AML-193 (cell line): ENCODE data around the gene SCN1B.
"Not testable (repeated sequence)": the region's sequence is repeated elsewhere in the genome, so short reads cannot be mapped to it uniquely, and the experiment has no call there.

ENCODE experiments used
- DNase-seq, 2 experiments: peaks; one replicate each; lab custom pipeline; 2025; lab: John Stamatoyannopoulos, UW

The SCN1B gene

DNA sequence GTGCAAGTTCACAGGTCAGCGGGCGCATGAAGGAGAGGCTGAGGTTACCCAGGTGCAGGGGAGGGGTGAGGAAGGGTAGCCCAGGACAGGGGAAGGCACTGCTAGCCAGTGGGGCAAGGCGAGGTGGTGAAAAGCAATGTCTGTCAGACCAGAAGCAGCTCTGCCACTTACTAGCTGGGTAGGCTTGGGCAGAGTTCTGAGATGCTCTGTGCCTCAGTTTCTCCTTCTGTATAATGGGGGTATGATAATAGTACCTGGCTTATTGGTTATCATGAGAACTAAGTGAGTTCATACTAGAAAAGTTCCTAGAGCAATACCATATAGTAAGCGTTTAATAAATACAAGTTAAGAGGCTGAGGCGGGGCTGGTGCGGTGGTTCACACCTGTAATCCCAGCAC lies 14.3 kb upstream of the SCN1B start:
- no peak for DNase-seq

DNA sequence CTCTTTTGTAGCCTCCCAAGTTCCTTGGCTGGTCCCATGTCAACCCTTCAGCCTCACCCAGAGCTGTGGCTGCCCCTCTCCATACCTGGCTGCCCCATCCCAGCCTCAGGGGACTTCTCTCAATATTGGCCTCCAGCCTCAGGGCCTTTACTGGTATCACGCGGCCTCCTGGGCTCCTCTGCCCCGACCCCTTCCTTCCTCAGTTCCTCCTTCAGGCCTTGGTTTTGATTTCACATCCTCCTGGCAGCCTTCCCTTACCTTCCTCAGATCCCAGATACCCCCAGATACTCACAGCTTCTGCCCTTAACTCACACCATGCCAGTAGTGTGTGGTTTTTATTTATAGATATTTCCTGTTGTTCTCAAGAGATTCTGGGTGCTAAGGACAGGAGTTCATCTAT lies 12.8 kb upstream of the SCN1B start:
- no peak for DNase-seq

DNA sequence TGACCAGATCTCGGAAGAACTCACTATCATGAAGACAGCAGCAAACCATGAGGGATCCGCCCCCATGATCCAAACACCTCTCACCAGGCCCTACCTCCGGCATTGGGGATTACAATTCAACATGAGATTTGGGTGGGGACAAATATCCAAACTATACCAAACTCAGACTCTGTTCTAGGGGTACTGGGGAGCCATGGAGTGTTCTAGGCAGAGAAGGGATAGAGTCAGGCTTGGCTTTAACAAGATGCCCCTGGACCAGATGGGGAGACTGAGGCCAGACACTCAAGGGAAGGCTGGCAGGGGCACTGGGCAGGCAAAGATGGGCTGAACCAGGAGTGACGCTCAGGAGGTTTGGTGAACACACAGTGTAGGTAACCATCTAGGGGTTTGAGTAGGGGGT lies 11.9 kb upstream of the SCN1B start:
- DNase-seq: no peak

DNA sequence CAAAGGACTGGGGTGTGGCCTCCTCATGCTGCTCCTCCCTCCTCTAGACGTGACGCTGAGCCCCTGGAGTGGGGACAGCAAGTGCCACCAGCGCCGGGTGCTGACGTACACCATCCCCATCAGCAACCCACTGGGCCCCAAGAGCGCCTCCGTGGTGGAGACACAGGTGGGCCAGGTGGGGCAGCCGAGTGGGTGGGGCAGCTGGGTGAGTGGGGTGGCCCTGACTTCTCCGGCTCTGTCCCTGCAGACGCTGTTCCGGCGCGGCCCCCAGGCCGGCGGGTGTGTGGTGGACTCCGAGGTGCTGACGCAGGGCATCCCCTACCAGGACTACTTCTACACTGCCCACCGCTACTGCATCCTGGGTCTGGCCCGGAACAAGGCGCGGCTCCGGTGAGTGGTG lies 11.1 kb upstream of the SCN1B start:
- DNase-seq: no peak

DNA sequence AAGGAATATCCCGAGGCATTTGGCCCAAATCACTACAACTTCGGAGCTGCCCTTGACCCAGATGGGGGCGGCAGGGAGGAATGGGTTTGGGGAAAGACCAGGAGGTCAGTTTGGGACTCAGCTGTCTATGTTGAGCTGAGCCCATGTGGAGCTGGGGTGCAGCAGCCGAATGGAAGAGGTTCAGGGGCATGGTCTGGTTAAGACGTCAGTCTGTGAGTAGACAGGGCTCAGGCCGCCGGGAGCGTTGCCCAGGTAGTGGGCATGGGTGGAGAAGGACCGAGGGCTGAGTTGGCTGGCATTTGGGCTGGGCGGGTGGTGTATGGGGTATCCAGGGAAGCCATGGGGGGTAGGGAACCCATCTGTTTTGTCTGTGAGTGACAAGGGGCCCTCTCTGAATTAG lies 9.3 kb upstream of the SCN1B start:
- no peak for DNase-seq

DNA sequence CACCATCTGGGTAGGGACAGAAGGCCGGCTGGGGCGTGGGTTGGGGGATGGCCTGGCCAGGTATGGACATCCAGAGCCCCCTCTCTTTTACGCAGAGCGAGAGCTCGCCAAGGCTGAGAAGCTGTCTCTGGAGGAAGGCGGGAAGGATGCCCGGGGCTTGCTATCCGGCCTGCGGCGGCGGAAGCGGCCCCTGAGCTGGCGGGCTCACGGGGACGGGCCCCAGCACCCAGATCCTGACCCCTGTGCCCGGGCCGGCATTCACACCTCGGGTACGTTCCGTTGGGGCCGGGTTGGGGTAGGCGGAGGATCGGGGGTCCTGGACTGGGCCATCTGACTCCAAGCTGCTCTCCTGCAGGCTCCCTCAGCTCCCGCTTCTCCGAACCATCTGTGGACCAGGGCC lies 8.7 kb upstream of the SCN1B start:
- DNase-seq: no peak

DNA sequence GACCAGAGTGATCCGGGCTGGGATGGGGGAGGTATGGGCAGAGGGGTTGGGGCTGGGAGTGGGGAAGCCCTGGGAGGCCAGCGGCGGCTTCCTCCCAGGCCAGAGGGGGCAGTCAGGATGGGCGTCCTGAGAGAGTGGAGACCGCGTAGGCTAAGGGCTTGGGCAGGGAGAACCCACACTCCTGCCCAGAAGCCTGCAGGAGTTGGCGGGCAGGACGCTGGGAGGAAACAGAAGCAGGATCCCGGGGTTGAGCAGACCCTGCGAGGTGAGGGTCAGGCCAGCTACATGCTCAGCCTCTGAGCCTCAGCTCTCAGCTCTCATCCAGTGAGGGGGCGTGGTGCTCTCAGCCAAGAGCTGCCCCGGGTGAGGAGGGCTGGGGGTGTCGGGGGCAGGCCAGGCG lies 7.8 kb upstream of the SCN1B start:
- DNase-seq: no peak

DNA sequence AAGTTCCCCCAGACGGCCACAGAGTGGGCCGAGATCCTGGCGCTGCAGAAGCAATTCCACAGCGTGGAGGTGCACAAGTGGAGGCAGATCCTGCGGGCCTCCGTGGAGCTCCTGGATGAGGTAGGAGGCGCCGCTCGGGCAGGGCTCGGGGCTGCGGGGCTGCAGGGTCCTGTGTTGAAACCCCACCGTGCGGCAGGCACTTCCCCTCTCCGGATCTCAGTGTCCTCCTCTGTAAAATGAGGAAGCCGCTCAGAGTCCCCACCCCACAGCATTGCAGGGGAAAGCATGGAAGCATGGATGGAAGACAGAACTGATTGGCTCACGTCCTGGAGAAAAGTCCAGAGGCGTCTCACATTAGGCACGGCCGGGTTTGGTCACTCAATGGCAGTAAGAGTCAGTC lies 6.8 kb upstream of the SCN1B start:
- DNase-seq: no peak

DNA sequence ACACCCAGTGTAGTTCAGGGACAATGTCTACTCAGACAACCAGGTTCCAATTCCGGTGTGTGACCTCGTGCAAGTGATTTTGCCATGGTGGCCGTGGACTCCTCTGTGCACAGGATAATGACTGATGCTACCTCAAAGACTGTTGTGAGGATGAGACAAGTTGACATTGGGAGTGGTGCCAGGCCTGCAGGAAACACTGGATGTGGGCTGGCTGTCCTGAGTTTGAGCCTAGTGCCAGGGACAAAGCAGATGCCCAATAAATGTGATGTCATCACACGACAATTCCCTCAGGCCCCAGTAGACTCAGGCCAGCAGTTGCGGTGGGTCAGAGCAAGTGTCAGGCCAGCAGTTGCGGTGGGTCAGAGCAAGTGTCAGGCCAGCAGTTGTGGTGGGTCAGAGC lies 6.2 kb upstream of the SCN1B start:
- DNase-seq: no peak

DNA sequence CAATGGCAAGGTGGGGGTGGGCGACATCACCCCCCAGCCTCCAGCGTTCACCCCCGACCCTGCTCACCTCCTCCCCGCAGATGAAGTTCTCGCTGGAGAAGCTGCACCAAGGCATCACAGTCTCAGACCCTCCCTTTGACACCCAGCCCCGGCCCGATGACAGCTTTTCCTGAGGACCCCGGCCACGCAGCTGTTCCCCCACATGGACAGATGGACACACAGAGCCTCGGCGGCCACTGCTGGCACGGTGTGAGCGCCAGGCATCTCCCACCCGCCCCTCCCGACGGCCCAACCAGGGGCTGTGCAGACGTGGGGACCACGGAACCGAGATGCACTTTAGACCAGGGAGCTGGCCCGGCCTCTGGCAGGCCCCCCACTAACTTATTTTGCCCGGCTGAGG lies 4.3 kb upstream of the SCN1B start:
- DNase-seq: no peak

DNA sequence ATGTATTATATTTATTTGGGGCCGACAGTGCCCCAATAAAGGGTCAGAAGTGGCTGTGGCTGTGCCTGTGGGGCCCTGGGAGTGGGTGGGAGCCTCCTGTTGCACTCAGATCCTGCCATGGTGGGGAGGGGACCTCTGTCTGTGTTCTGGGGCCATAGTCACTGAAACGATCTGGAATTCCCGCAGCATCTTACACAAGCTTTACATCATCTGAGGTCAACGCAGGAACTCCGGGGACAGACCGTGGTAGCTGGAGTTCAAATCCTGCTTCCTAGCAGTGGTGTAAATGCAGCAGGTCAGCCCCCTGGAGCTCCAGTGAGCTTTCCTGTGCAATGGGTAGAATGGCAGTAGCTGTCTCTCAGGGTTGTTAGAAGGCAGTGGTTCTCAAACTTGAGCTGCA lies 3.9 kb upstream of the SCN1B start:
- no peak for DNase-seq

DNA sequence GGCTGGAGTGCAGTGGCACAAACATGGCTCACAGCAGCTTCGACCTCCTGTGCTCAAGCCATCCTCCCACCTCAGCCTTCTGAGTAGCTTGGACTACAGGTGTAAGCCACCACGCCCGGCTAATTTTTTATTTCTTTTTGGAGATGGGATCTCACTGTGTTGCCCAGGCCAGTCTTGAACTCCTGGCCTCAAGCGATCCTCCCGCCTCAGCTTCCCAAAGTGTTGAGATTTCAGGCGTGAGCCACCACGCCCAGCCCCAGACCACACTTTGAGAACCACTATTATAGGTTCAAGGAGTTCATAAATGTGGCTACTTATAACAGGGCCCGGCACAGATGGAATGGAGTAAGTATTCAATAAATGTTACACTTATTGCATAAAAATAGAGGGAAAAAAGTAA lies 3.3 kb upstream of the SCN1B start:
- DNase-seq: no peak

DNA sequence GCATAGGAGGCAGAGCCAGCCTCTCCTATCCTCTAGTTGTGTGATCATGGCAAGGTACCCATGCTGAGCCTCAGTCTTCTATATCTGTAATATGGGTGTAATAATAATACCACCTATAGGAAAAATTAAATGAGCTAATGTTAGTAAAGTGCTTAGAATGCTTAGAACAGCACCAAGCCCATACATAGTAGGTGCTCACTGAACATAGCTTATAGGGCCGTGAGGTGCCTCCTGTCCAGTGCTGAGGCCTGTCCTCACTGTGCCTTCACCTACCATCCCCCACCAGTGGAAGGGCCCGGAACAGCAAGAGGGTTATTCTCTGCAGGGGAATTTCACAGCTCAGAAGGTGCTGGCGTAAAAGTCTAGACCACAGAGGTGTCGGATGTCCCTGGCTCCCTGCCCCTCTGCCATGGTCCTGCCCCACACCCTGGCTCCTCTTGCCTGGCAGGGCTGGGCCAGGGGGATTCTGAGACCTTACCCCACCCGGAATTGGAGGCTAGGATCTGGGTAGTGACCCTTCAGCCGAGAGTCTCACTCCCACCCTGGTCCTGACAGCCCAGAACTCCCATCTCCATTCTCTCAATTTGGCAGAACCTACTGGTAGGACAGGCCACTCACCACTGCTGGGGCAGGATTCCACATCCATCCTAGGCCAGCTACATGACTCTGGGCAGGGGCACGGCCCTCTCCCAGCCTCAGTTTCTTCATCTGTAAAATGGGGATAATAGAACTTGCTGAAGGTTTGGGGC lies 2.2 kb upstream of the SCN1B start:
- DNase-seq: no peak

DNA sequence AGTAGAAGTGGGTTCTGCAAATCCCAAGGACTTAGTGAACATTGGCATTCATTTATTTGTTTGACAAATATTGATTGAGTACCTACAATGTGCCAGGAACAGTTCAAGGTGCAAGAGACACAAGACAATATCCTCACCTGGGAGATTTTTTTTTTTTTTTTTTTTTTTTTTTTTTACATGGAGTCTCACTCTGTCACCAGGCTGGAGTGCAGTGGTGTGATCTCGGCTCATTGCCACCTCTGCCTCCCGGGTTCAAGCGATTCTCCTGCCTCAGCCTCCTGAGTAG lies 1.7 kb upstream of the SCN1B start:
- DNase-seq: not testable (repeated sequence)

DNA sequence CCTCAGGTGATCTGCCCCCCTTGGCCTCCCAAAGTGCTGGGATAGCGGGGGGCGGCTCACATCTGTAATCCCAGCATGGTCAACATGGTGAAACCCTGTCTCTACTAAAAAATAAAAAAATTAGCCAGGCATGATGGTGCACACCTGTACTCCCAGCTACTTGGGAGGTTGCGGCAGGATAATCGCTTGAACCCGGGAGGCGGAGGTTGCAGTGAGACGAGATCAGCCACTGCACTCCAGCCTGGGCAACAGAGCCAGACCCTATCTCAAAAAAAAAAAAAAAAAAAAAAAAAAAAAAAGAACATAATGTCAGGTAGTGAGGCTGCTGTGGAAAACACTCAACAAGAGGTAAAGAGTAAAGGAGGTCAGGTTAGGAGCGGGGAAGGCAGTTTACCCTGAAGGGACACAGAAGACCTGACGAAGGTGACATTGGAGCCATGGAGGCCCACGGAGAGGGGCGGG lies 964 bp upstream of the SCN1B start:
- DNase-seq: not testable (repeated sequence)

DNA sequence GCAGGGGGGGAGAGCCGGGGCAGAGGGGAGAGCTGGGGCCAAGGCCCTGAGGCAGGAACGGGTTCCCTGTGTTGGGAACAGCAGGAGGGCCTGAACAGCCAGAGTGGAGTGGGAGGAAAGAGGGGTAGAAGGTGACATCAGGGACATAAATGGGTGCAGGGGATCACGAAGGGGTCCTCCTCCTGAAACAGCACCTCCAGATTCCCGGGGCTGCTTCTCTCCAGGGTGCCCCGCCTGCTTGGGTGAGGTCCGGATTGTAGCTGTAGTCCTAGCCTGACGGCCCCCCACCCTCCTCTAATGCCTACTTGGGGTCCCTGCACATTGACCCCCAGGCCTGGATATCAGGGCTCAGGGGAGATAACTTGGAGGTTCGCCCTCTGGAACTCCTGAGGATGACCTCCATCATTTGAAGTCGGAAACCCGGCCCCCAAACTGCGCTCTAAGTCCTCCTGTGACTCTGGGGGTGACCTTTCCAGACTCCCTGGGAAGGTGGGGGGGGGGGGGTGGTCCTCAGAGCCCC lies 473 bp upstream of the SCN1B start:
- no peak for DNase-seq

DNA sequence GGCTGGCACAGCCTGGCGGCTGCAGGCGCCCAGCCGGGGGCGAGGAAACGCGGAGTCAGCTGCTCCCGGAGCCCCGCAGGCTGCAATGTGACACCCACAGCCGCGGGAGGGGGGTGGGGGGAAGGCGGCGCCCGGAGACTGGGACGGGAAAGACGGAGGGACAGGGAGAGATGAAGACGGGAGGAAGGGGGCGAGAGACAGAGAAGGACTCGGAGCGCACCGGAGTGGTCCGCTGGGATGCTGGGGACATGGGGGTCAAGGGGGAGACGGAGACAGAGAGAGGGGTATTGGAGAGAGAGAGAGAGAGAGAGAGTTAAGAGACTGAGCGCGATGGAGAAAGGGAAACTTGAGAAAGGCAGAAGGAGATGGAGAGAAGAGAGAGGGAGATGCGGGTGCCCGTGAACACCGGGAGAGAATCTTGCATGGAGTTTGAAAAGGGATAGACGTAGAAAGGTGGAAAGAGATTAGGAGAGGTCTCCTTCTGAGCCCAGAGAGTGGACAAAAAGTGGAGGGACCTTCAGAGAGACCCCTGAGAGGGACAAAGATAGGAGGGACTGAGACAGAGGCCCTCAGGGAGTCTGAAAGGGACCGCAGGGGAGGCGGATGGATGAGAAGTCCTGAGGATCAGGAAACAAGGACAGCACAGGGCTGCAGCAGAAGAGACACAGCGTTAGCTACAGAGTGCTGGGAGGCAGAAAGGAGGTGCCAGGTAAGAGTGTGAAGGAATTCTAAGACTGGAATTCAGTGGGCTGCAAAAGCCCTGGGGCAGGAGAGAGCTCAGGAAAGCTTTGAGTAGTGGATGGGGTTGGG lies 1.0 kb downstream of the SCN1B start:
- no peak for DNase-seq

DNA sequence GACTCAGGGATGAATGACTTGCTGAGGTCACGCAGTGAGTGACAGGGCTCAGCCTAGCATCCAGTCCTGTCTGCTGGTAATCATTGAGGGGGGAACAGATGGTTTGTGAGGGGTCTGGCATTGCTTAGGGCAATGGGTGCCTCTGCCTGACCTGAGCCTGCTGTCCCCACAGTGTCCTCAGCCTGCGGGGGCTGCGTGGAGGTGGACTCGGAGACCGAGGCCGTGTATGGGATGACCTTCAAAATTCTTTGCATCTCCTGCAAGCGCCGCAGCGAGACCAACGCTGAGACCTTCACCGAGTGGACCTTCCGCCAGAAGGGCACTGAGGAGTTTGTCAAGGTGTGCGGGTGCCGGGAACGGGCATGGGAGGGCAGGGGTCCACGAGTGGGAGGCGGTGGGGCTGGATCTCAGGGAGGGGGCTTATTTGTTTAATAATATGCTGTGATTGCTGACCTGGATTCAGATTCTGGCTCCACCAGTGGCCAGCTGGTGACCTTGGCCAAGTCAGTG lies 2.1 kb downstream of the SCN1B start:
- DNase-seq: no peak

DNA sequence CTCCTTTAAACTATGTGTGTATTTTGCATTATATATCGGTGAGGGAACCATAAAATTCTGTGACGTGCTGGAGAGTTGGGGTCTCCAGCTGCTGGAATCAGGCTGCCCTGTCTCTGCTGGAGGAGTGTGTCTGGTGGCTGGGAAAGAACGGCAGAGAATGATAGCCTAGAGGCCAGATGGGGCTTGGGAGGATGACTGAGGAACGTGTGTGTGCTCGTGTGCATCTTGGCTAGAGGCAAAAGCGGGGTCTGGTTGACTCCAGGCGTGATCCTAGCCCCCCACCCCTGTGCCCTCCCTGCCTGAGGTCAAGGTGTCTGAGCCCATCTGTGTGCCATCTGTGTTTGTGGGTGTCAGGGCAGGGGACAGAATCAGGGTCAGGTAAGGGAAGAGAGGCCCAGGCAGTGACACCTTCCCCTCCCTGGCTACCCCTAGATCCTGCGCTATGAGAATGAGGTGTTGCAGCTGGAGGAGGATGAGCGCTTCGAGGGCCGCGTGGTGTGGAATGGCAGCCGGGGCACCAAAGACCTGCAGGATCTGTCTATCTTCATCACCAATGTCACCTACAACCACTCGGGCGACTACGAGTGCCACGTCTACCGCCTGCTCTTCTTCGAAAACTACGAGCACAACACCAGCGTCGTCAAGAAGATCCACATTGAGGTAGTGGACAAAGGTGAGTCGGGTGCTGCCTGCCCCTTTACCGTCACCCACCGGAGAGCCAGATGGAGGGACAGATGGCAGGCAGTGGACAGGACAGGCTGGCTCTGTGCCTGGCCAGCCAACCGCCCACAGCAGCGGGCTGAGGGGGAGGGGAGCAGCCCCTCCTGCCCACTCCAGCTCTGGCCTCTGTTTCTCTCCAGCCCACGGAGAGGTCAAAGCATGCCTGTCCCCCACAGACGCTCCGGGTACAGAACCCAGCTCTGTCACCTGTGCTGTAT lies 3.1 kb downstream of the SCN1B start:
- DNase-seq: no peak

DNA sequence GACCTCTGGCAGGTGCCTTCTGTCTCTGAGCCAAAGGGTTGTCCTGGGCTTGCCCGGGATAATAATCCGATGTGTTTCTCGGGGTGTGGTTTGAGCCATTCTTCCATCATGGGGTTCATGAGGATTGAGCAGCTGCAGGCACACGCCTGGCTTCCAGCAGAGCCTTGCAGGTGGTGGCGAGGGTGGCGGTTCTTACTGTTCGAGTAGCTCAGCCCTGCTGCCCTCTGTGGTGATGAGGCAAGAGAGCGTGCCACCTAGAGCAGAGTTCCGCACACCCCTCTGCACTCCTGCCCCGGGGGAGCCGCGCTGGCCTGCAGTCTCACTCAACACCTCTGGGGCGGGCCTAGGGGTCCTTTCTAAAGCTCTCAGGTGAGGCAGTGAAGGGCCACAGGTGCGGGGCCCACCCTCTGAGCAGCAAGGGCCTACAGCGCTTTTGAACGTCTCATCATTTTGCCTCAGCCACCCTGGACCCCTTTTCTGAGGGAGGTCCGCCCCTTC lies 3.8 kb downstream of the SCN1B start:
- DNase-seq: no peak

DNA sequence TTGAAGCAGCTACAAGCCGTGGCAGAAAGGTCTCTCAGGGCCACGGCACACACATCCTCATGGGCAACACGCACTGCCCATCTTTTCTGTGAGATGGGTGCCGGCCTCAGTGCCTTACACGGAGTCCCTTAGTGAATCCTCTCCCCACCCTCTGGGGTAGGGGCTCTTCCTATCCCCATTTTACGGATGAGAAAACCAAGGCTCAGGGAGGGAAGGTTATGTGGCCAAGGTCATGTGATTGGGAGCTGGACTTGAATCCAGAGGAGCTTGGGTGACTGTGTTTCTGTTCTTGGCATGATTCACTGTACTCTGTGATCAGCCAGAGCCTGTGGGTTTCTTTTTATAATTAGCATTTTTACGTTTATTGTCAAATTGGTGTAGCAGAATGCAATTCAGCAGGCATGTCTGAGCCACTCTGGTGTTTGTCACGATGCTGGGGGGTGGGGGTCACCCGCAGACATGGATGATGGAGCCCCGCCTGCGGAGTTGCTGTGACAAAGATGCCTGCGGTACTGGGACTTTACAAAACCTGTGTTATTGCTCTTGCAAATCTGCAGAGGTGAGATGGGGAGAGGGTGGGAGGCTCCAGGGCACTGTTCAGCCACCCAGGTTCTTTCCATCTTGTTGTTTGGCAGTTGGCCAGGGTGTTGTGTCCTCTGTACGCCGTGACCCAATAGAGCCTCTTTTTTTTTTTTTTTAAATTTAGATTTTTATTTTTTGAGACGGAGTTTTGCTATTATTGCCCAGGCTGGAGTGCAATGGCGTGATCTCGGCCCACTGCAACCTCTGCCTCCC lies 4.5 kb downstream of the SCN1B start:
- no peak for DNase-seq
